Measurements from ENCODE around the gene TDRD3. TPM values are rescaled to one million over a fixed set of nuclear protein-coding genes. Genes with fewer than 3 reads are reported as not detected.

TDRD3 gene
- total RNA-seq, 2 donors from 2014 or later, result 15.9 to 18.9 TPM

GRCh38 chr13:60613080-60613479 lies 216.1 kb downstream of the TDRD3 start:
- H3K27ac Mint-ChIP-seq, result no peak overlapping the region

GRCh38 chr13:60617991-60618733 lies 221.1 kb downstream of the TDRD3 start:
- no peaks in the 10 kb centered on the region for H3K4me1 Mint-ChIP-seq (ENCODE audit: low read depth)
- no peak overlapping the region for H3K4me3 Mint-ChIP-seq
- no peaks in the 10 kb centered on the region for H3K36me3 Mint-ChIP-seq (ENCODE audit: insufficient read depth in 2 of 2)
- ATAC-seq (replicated peaks in 1 of 2), result no peak
- no peak for DNase-seq
- H3K27ac Mint-ChIP-seq, result no peak overlapping the region
- H3K9me3 Mint-ChIP-seq, result peaks cover 0 to 1% of the 10 kb centered on the region in 2 donors
- H3K27me3 Mint-ChIP-seq (ENCODE audit: low read depth), result peaks cover 5% of the 10 kb centered on the region

More at GRCh38 chr13:60613080-60613479, 216.1 kb downstream of the TDRD3 start:
- no peak for ATAC-seq (replicated peaks in 1 of 2)
- Mint-ChIP-seq H3K27me3 (ENCODE audit: low read depth) (no peaks in the 10 kb centered on the region), H3K36me3 (ENCODE audit: insufficient read depth in 2 of 2) (no peaks in the 10 kb centered on the region), H3K4me3 (no peak overlapping the region), H3K9me3 (peaks cover 0 to 1% of the 10 kb centered on the region in 2 donors), H3K4me1 (ENCODE audit: low read depth) (no peaks in the 10 kb centered on the region)
- DNase-seq, result no peak

- H3K27me3 Mint-ChIP-seq (ENCODE audit: low read depth), result peaks cover 5% of the 10 kb centered on the region
- no peak for ATAC-seq (replicated peaks in 1 of 2)
- DNase-seq, result no peak
- no peaks in the 10 kb centered on the region for H3K36me3 Mint-ChIP-seq (ENCODE audit: insufficient read depth in 2 of 2)
- H3K4me3 Mint-ChIP-seq, result no peak overlapping the region
- H3K9me3 Mint-ChIP-seq, result no peaks in the 10 kb centered on the region
- H3K4me1 Mint-ChIP-seq (ENCODE audit: low read depth), result no peaks in the 10 kb centered on the region
- H3K27ac Mint-ChIP-seq, result no peak overlapping the region
These were observed 222.4 kb downstream of the TDRD3 start for GRCh38 chr13:60619461-60619860.

GRCh38 chr13:60620611-60621395 lies 223.8 kb downstream of the TDRD3 start:
- Mint-ChIP-seq H3K27me3 (ENCODE audit: low read depth) (peaks cover 12% of the 10 kb centered on the region), H3K27ac (no peak overlapping the region), H3K4me3 (no peak overlapping the region), H3K9me3 (no peaks in the 10 kb centered on the region), H3K4me1 (ENCODE audit: low read depth) (no peaks in the 10 kb centered on the region), H3K36me3 (ENCODE audit: insufficient read depth in 2 of 2) (no peaks in the 10 kb centered on the region)
- DNase-seq (no peak), ATAC-seq (replicated peaks in 1 of 2) (no peak)

- H3K36me3 Mint-ChIP-seq (ENCODE audit: insufficient read depth in 2 of 2), result no peaks in the 10 kb centered on the region
These were observed 226.1 kb downstream of the TDRD3 start for GRCh38 chr13:60623151-60623550.

More at GRCh38 chr13:60623151-60623550, 226.1 kb downstream of the TDRD3 start:
- Mint-ChIP-seq H3K4me3 (no peak overlapping the region), H3K27me3 (ENCODE audit: low read depth) (peaks cover 12% of the 10 kb centered on the region), H3K4me1 (ENCODE audit: low read depth) (no peaks in the 10 kb centered on the region), H3K27ac (no peak overlapping the region), H3K9me3 (no peaks in the 10 kb centered on the region)
- ATAC-seq (replicated peaks in 1 of 2) (no peak), DNase-seq (no peak)

Other genes starting within 250 kb of the TDRD3 start
- 10 to 100 TPM; 28.5 to 30.8 TPM for gene DIAPH3, start 233.3 kb upstream of the TDRD3 start, total RNA-seq